DOHH2 (cell line): ENCODE data around the gene MMP23B.

Experiments used
- H3F3A ChIP-seq: fragments of 200-600 bp; sonication (generic), shearing (Covaris generic); 2 replicates; pipeline ENCODE4 v1.6.0; 2016; ENCODE audit warnings: antibody characterized with exemption, mild to moderate bottlenecking; ENCODE audit not compliant: control insufficient read depth, insufficient read depth
- H3K27ac ChIP-seq: fragments of 200-600 bp; sonication (generic); 2 replicates; pipeline ENCODE4 v1.5.1; 2014; ENCODE audit warnings: low read depth, mild to moderate bottlenecking, low read length, moderate library complexity
- H3K27me3 ChIP-seq: fragments of 200-600 bp; sonication (generic); 2 replicates; pipeline ENCODE4 v1.6.1; 2014; ENCODE audit warnings: mild to moderate bottlenecking, low read length, mixed read lengths; ENCODE audit not compliant: control insufficient read depth
- H3K36me3 ChIP-seq: fragments of 200-600 bp; sonication (generic); 2 replicates; pipeline ENCODE4 v1.6.1; 2014; ENCODE audit warnings: mild to moderate bottlenecking, low read length, moderate library complexity, mixed read lengths; ENCODE audit not compliant: control insufficient read depth
- H3K4me1 ChIP-seq: fragments of 200-600 bp; sonication (generic); 2 replicates; pipeline ENCODE4 v1.6.1; 2014; ENCODE audit warnings: mild to moderate bottlenecking, low read length, mixed read lengths; ENCODE audit not compliant: control insufficient read depth
- H3K4me2 ChIP-seq: fragments of 200-600 bp; sonication (generic); 2 replicates; pipeline ENCODE4 v1.6.0; 2014; ENCODE audit warnings: mild to moderate bottlenecking, low read length, moderate library complexity
- H3K4me3 ChIP-seq: fragments of 200-600 bp; sonication (generic); 2 replicates; pipeline ENCODE4 v1.5.1; 2014; ENCODE audit warnings: mild to moderate bottlenecking, low read length, mixed read lengths
- H3K79me2 ChIP-seq: fragments of 200-600 bp; sonication (generic); 2 replicates; pipeline ENCODE4 v1.6.1; 2014; ENCODE audit warnings: mild to moderate bottlenecking, low read length, mixed read lengths; ENCODE audit not compliant: control insufficient read depth
- H3K9me2 ChIP-seq: fragments of 200-600 bp; sonication (generic); replicated peaks from 2 replicates; pipeline ENCODE4 v1.6.1; 2014; ENCODE audit warnings: mild to moderate bottlenecking, low read length, mixed read lengths; ENCODE audit not compliant: control insufficient read depth
- H3K9me3 ChIP-seq: fragments of 200-600 bp; sonication (generic); 2 replicates; pipeline ENCODE4 v1.6.1; 2014; ENCODE audit warnings: antibody characterized with exemption, low read length, mixed read lengths; ENCODE audit not compliant: control insufficient read depth, insufficient read depth
- H4K20me1 ChIP-seq: fragments of 200-600 bp; sonication (generic); 2 replicates; pipeline ENCODE4 v1.6.0; 2014; ENCODE audit warnings: low read depth, mild to moderate bottlenecking, antibody characterized with exemption, low read length, moderate library complexity; ENCODE audit not compliant: control insufficient read depth, insufficient read depth
- CTCF ChIP-seq: fragments of 200-600 bp; sonication (generic); IDR thresholded peaks from one replicate; pipeline ENCODE4 v1.5.1; 2014; ENCODE audit warnings: antibody characterized with exemption, mild to moderate bottlenecking, low read depth, low read length; ENCODE audit not compliant: poor library complexity, severe bottlenecking
- EZH2phosphoT487 ChIP-seq: fragments of 200-600 bp; sonication (generic); IDR thresholded peaks from 2 replicates; pipeline ENCODE4 v1.6.1; 2017; ENCODE audit warnings: borderline replicate concordance, mild to moderate bottlenecking, antibody characterized with exemption, low read length, moderate library complexity, mixed read lengths

The MMP23B gene

GRCh38 chr1:1598720-1599029, 33.3 kb upstream of the MMP23B start:
- H3K27ac ChIP-seq = no peak overlapping the region
- H3K9me3 ChIP-seq = no peaks in the 10 kb centered on the region
- H4K20me1 ChIP-seq = 0 out of 2 replicates have a peak, but pooled peaks cover 3% of the 10 kb centered on the region
- no peak overlapping the region for H3K4me2 ChIP-seq
- H3K4me1 ChIP-seq = peaks cover 24% of the 10 kb centered on the region
- peaks cover 53% of the 10 kb centered on the region for H3K27me3 ChIP-seq
- no peaks in the 10 kb centered on the region for H3K9me2 ChIP-seq
- no peak overlapping the region for H3K4me3 ChIP-seq
- TF ChIP-seq EZH2phosphoT487 (no peak), CTCF (no peak)
- H3K36me3 ChIP-seq = no peaks in the 10 kb centered on the region
- no peaks in the 10 kb centered on the region; the same call in 1 of the 2 replicates for H3F3A ChIP-seq
- no peaks in the 10 kb centered on the region for H3K79me2 ChIP-seq

DNA sequence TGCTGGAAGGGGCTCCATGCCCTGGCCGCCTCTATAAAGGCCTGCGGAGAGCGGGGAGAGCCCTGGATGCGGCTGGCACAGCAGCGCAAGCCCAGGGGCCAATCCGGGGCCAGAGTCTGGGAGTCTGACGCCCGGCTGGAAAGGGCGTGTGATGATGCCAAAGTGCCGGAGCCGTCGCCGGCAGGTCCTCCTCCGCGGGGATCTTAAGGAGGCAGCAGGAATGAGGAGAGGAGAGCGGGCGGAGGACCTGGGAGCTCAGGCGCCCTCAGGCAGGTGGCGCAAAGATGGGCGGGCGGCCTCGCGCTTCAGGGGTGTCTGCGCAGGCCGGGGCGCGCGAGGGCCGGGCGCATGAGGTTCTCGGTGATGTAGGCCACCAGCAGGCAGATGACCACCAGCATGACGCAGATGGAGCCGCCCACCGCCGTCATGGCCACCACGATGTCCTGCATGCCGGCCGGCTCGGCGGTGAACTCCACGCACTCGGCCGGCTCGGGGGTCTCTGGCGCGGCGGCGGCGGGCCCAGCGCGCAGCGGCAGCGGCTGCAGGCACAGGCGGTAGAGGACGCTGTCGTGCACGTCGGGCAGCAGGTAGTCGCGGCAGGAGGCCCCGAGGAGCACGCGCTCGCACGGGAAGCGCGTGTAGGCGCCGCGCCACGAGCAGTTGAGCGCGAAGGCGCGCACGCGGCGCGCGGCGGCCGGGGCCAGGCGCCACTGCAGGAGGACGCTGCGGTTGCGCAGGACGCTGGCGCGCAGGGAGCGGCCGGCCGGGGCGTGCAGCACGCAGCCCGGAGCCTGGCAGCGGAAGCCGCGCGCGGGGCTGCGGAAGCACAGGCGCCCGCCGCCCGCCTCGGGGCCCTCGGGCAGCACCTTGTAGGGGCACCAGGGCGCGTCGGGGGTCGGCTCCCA, 32.7 kb upstream of the MMP23B start:
- peaks cover 25% of the 10 kb centered on the region for H3K4me1 ChIP-seq
- H3K9me2 ChIP-seq = no peaks in the 10 kb centered on the region
- no peaks in the 10 kb centered on the region; the same call in 1 of the 2 replicates for H3F3A ChIP-seq
- TF ChIP-seq CTCF = no peak
- TF ChIP-seq EZH2phosphoT487 = no peak
- no peak overlapping the region for H3K4me3 ChIP-seq
- H3K27ac ChIP-seq = no peak overlapping the region
- H3K4me2 ChIP-seq = peak overlapping the region; percentile 36; the same call in 1 of the 2 replicates
- 0 out of 2 replicates have a peak, but pooled peaks cover 3% of the 10 kb centered on the region for H4K20me1 ChIP-seq
- no peaks in the 10 kb centered on the region for H3K9me3 ChIP-seq
- H3K79me2 ChIP-seq = no peaks in the 10 kb centered on the region
- peaks cover 53% of the 10 kb centered on the region for H3K27me3 ChIP-seq
- no peaks in the 10 kb centered on the region for H3K36me3 ChIP-seq

GRCh38 chr1:1599935-1600860, 31.8 kb upstream of the MMP23B start, which contains the start of gene FNDC10:
TSS of gene FNDC10 (minus strand) at chr1:1600135. CDS start at chr1:1600015, 120 bp downstream.
- Histone ChIP-seq H3K4me2 (peak within 1 kb of the TSS; percentile 36; the same call in 1 of the 2 replicates), H3K27me3 (peaks cover 55% of the 10 kb centered on the region), H3K27ac (no peak within 1 kb of the TSS), H4K20me1 (0 out of 2 replicates have a peak, but pooled peaks cover 3% of the 10 kb centered on the region), H3K36me3 (no peaks in the 10 kb centered on the region), H3F3A (no peaks in the 10 kb centered on the region; the same call in 1 of the 2 replicates), H3K9me2 (no peaks in the 10 kb centered on the region), H3K9me3 (no peaks in the 10 kb centered on the region), H3K4me3 (no peak within 1 kb of the TSS), H3K4me1 (peaks cover 25% of the 10 kb centered on the region), H3K79me2 (no peaks in the 10 kb centered on the region)
- TF ChIP-seq EZH2phosphoT487 (no peak), CTCF (no peak)
